Urothelium cell line (cell line): ENCODE data around the gene SH2D3C.

ENCODE experiments used
- DNase-seq: peaks from one replicate; pipeline ENCODE4 v3.0.0; 2011; ENCODE audit warnings: low spot score, mixed read lengths
- FAIRE-seq: peaks from 2 replicates; lab custom pipeline; 2011; peaks lifted over from hg19 to GRCh38; lab: Jason Lieb, UNC

The SH2D3C gene

DNA sequence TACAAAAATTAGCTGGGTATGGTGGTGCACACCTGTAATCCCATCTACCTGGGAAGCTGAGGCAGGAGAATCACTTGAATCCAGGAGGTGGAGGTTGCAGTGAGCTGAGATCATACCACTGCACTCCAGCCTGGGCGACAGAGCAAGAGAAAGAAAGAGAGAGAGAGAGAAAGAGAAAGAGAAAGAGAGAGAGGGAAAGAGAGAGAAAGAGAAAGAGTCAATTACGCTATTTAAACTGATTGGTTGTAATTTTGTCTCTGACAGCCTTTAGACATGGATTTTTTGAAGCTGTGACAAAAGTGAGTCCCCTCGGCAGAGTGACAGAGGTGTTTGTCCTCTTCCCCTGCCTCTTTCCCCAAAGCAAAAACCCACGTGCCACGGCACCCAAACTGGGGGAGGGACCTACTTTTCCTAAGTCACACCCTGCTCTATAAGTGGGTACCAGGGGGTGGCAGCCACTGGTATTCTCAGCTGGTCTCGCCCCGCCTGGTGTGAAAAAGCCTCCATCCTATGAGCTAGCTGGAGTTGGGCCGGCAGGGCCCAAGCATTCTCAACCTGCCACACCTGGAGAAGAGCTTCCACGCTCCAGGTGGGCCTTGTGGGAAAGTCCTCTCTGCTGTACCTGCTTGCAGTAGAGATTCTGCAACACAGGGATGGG, 75.0 kb downstream of the SH2D3C start:
- DNase-seq (no peak), FAIRE-seq (no peak)

- FAIRE-seq (no peak), DNase-seq (no peak)
Observed at GRCh38 chr9:127700594-127701255, 77.7 kb downstream of the SH2D3C start.

GRCh38 chr9:127700140-127700539, 78.3 kb downstream of the SH2D3C start:
- FAIRE-seq: no peak

DNA sequence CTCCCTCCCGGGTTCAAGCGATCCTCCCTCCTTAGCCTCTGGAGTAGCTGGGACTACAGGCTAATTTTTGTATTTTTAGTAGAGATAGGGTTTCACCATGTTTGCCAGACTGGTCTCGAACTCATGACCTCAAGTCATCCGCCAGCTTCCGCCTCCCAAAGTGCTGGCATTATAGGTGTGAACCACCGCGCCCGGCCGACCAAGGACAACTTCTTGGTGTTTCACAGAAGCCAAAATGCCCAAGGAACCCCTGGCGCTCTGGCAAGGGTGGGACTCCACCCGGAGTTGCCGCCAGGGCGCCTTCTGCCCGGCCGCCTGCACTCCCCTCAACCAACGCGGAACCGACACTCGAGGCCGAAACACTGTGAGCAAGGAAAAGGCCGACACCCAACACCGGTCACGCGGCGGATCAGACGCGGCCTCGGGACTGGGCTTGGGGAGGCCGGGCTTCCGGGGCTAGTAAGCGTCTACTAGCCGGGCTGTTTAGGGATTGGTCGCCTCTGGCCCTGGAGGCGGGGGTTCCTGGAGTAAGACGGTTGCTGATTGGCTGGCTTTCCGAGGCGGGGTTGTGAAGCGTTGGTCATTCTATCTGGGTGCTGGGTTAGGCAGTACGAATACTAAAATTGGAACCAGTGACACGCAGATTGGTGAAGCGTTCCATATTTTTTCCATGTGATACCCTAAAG, 79.3 kb downstream of the SH2D3C start:
- DNase-seq (no peak), FAIRE-seq (no peak)

More at GRCh38 chr9:127700140-127700539, 78.3 kb downstream of the SH2D3C start:
- DNase-seq: no peak

GRCh38 chr9:127698386-127698785, 80.1 kb downstream of the SH2D3C start:
- FAIRE-seq (no peak), DNase-seq (no peak)

GRCh38 chr9:127697575-127697974, 80.9 kb downstream of the SH2D3C start:
- DNase-seq (no peak), FAIRE-seq (no peak)

DNA sequence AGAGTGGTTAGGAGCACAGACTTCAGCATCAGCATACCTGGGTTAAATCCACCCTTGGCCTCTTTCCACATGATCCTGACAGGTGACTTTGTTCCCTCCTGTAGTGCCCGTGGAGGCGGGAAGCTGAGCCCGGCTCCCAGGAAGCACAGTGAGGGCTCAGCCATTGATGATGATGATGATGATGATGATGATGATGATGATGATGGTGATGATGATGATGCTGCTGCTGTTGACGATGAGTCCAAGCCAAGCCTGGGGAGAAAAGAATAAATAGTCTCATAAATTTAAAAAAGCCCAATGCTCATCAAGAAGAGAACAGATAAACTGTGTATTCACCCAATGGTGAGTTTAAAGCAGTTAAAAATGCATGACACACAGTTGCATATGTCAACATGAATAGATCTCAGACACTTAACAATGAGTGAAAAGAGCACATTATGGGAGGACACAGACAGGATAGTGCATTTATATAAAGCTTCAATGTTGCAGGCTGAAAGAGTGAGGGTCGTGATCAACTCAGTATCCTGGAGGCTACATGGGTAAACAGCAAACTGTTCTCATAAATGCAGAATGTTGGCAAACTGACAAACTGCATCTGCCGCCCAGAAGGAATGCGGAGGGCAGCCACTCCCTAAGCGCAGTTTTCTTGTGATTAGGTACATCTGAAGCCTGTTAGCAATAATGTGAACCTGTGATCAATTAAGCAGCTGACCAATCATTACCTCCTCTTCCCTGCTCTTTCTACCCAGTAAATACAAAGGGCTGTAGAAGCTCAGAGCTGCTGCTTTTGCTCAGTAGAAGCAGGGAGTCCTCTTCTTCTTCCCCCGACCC, 83.4 kb downstream of the SH2D3C start:
- DNase-seq (no peak), FAIRE-seq (no peak)

DNA sequence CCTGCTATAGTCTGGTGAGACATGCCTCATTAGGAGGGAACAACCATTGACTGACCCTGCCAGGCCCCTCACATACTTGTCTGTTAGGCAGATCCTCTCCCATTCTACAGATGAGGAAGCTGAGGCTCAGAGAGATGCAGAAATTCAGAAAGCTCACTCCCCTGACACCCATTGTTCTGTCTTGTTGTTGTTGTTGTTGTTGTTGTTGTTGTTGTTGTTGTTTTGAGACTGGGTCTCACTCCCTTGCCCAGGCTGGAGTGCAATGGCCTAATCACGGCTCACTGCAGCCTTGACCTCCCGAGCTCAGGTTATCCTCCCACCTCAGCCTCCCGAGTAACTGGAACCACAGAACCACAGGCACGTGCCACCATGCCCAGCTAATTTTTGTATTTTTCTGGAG, 84.8 kb downstream of the SH2D3C start:
- FAIRE-seq (no peak), DNase-seq (no peak)

DNA sequence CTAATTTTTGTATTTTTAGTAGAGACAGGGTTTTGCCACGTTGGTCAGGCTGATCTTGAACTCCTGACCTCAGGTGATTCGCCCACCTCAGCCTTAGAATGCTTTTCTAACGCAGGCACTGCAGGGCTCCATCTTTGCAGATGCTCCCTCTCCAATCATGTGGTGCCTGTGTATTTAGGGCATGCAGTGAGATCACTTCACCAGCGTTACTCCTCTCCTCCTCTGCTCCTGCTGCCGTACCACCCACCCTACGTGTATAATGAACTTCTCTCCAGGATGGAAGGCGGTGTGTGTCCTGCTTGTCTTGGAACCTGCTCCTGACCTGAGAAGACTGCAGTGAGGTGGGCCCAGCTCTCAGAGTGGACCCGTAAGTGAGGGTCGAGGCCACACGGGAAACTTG, 85.3 kb downstream of the SH2D3C start:
- DNase-seq: no peak
- FAIRE-seq: no peak

GRCh38 chr9:127692071-127692470, 86.4 kb downstream of the SH2D3C start:
- FAIRE-seq: no peak

GRCh38 chr9:127690735-127691134, 87.7 kb downstream of the SH2D3C start:
- FAIRE-seq (no peak), DNase-seq (no peak)

More at GRCh38 chr9:127692071-127692470, 86.4 kb downstream of the SH2D3C start:
- no peak for DNase-seq

DNA sequence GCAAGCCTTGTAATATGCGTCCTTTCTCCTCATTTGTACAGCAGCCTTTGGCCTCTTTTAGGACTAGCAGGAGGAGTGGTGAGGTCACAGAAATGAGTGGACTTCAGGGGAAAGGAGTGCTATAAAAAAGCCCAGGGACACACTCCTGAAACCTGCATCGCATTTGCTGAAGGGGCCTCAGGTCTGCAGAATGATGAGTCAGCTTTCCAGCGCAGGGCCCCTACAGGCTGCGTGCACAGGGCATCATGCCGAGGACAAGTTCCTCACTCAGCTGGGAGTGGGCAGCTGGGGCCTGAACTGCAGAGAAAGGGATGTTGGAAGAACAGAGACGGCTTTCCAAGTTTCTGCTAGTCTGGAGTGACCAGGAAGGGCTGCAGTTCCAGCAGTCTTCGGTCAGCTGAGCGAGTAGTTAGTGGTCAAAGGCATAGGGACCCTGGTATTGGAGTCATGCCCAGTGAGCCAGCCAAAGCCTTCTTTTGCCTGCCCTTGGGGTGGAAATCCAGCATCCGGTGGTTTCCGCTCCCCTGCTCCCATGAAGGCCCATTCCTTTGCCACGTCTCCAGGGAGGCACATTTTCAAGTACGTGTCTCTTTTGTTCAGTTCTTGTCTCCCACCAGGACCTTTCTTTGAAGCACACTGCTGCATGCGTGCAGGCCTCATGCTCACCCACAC, 89.0 kb downstream of the SH2D3C start:
- DNase-seq: no peak
- no peak for FAIRE-seq
